Activated CD8-positive, alpha-beta memory T cell treated with anti-CD3 and anti-CD28 coated beads for 4 hours (primary cell): ENCODE results near the gene DTHD1.
A peak's percentile ranks its signal among the peaks of the same experiment; 100 is the strongest.

Experiments used
- DNase-seq, 2 donors: peaks; one replicate each; pipeline ENCODE4 v3.0.0-alpha.2; 2020; ENCODE audit warnings: low read depth in 2 of 2

Gene DTHD1

GRCh38 chr4:36281384-36282106 lies at the start of gene DTHD1:
TSS of gene DTHD1 (plus strand) at chr4:36281616. CDS start at chr4:36281759, 143 bp downstream.
- DNase-seq = no peak

- DNase-seq = no peak
These were observed 47.7 kb upstream of the DTHD1 start for GRCh38 chr4:36233567-36234266.

GRCh38 chr4:36235306-36235705 lies 46.1 kb upstream of the DTHD1 start:
- no peak for DNase-seq

GRCh38 chr4:36236159-36236558 lies 45.3 kb upstream of the DTHD1 start:
- no peak for DNase-seq

GRCh38 chr4:36237366-36238313 lies 43.8 kb upstream of the DTHD1 start:
- no peak for DNase-seq

GRCh38 chr4:36241771-36242170 lies 39.6 kb upstream of the DTHD1 start:
- no peak for DNase-seq

- DNase-seq = no peak
These were observed 38.6 kb upstream of the DTHD1 start for GRCh38 chr4:36242629-36243354.

GRCh38 chr4:36243355-36244256 lies 37.8 kb upstream of the DTHD1 start:
- peak; percentile 25 to 27 for DNase-seq

GRCh38 chr4:36244257-36245082 lies 36.9 kb upstream of the DTHD1 start, which contains the start of gene ARAP2:
TSS of gene ARAP2 (minus strand) at chr4:36244514. CDS start at chr4:36229486, 15,028 bp downstream.
- peak; percentile 65 to 70 for DNase-seq

- DNase-seq = no peak
These were observed 31.8 kb upstream of the DTHD1 start for GRCh38 chr4:36249610-36250009.

GRCh38 chr4:36251983-36252382 lies 29.4 kb upstream of the DTHD1 start:
- no peak for DNase-seq

GRCh38 chr4:36254371-36254770 lies 27.0 kb upstream of the DTHD1 start:
- no peak for DNase-seq

GRCh38 chr4:36255577-36255976 lies 25.8 kb upstream of the DTHD1 start:
- peak; percentile 33 to 51 for DNase-seq

GRCh38 chr4:36256398-36256891 lies 25.0 kb upstream of the DTHD1 start:
- DNase-seq = no peak

GRCh38 chr4:36260731-36261130 lies 20.7 kb upstream of the DTHD1 start:
- DNase-seq = no peak

- no peak for DNase-seq
These were observed 17.1 kb upstream of the DTHD1 start for GRCh38 chr4:36264207-36264826.

GRCh38 chr4:36267486-36268268 lies 13.7 kb upstream of the DTHD1 start:
- no peak for DNase-seq

GRCh38 chr4:36269101-36269500 lies 12.3 kb upstream of the DTHD1 start:
- DNase-seq = peak in 1 of 2 donors; percentile 24
